ENCODE results near the gene PLEKHG7.
"Not testable (repeated sequence)": the region's sequence is repeated elsewhere in the genome, so short reads cannot be mapped to it uniquely, and the experiment has no call there.

The PLEKHG7 gene, protein sequence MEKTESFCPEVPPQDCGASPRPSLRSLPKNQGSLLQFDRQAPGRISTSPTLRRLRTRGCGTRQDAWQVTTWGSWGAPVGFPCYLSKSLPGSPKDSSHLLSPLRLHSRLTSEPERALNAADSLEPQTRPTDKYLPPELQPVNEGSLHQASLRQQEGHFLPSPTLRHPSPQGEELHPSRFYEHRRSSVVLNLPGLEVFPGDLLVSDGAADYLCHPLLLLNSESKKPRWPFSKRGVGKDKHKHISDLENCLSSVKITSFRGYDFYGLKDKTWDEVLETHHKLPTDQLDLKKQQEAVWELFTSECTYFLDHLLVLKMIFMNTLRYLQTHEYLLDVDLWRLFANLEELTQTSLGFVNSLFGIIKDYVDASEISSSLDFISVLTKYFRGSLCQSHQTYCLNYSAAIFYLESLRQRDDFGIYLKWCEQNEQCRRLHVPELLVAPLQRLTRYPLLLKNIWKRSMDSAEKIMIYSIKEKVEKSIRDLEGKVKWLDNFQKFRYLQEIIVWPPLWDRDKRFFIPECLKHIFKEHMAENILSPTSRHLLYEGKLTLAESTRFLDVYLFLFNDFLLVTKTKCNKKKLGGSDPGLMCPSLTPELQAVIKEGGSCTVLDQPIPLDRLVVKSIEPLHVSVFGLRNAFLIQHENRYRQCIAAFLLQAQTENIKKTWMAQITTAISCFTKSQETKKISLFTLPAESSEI

GRCh38 chr12:92702754-92703679 lies at the start of gene PLEKHG7:
TSS of gene PLEKHG7 (plus strand) at chr12:92702989. CDS start at chr12:92706632, 3,643 bp downstream.
- Histone ChIP-seq H3K27ac (no peak within 1 kb of the TSS), H4K20me1 (no peaks in the 10 kb centered on the region), H3K9ac (no peak within 1 kb of the TSS), H3K9me3 (peaks cover 5% of the 10 kb centered on the region), H3K4me2 (no peak within 1 kb of the TSS), H3K4me3 (no peak within 1 kb of the TSS), H3K4me1 (no peaks in the 10 kb centered on the region), H3K27me3 (no peaks in the 10 kb centered on the region), H3K36me3 (no peaks in the 10 kb centered on the region)
- no peak for TF ChIP-seq Cebpa-rat (IDR thresholded peaks at IDR 0.05)

- H3K4me1 ChIP-seq, H3K27me3 ChIP-seq, H3K4me2 ChIP-seq, H4K20me1 ChIP-seq, H3K9me3 ChIP-seq, H3K4me3 ChIP-seq, H3K36me3 ChIP-seq, H3K27ac ChIP-seq, H3K9ac ChIP-seq: not testable (repeated sequence)
Observed at GRCh38 chr12:92654256-92654655, 48.5 kb upstream of the PLEKHG7 start.

- Histone ChIP-seq H3K36me3 (no peaks in the 10 kb centered on the region), H3K27ac (no peak overlapping the region), H3K4me1 (peaks cover 6% of the 10 kb centered on the region), H4K20me1 (no peaks in the 10 kb centered on the region), H3K9me3 (no peaks in the 10 kb centered on the region), H3K4me3 (no peak overlapping the region), H3K4me2 (no peak overlapping the region), H3K27me3 (no peaks in the 10 kb centered on the region), H3K9ac (no peak overlapping the region)
- TF ChIP-seq Cebpa-rat (IDR thresholded peaks at IDR 0.05), result no peak
Observed at GRCh38 chr12:92654929-92655328, 47.9 kb upstream of the PLEKHG7 start.

- Histone ChIP-seq H4K20me1 (no peaks in the 10 kb centered on the region), H3K4me2 (no peak overlapping the region), H3K9ac (no peak overlapping the region), H3K4me3 (no peak overlapping the region), H3K27me3 (no peaks in the 10 kb centered on the region), H3K9me3 (peaks cover 4% of the 10 kb centered on the region; the same call in 1 of the 2 replicates), H3K27ac (no peak overlapping the region), H3K36me3 (no peaks in the 10 kb centered on the region), H3K4me1 (peaks cover 6% of the 10 kb centered on the region)
- TF ChIP-seq Cebpa-rat (IDR thresholded peaks at IDR 0.05), result no peak
Observed at GRCh38 chr12:92656911-92657310, 45.9 kb upstream of the PLEKHG7 start.

- Histone ChIP-seq H3K36me3 (no peaks in the 10 kb centered on the region), H3K4me3 (no peak overlapping the region), H3K4me2 (no peak overlapping the region), H3K4me1 (peaks cover under 1% of the 10 kb centered on the region), H3K27me3 (no peaks in the 10 kb centered on the region), H4K20me1 (no peaks in the 10 kb centered on the region), H3K9me3 (peaks cover 6% of the 10 kb centered on the region; the same call in 1 of the 2 replicates), H3K9ac (no peak overlapping the region), H3K27ac (no peak overlapping the region)
- TF ChIP-seq Cebpa-rat (IDR thresholded peaks at IDR 0.05), result no peak
Observed at GRCh38 chr12:92657770-92658169, 45.0 kb upstream of the PLEKHG7 start.

- H3K4me2 ChIP-seq, result no peak overlapping the region
- no peaks in the 10 kb centered on the region for H3K27me3 ChIP-seq
- H4K20me1 ChIP-seq, result no peaks in the 10 kb centered on the region
- H3K27ac ChIP-seq, result no peak overlapping the region
- H3K4me3 ChIP-seq, result no peak overlapping the region
- H3K4me1 ChIP-seq, result no peaks in the 10 kb centered on the region
- H3K36me3 ChIP-seq, result no peaks in the 10 kb centered on the region
- H3K9ac ChIP-seq, result no peak overlapping the region
- no peak for TF ChIP-seq Cebpa-rat (IDR thresholded peaks at IDR 0.05)
- H3K9me3 ChIP-seq, result peaks cover 6% of the 10 kb centered on the region; the same call in 1 of the 2 replicates
Observed at GRCh38 chr12:92658611-92659010, 44.2 kb upstream of the PLEKHG7 start.

DNA sequence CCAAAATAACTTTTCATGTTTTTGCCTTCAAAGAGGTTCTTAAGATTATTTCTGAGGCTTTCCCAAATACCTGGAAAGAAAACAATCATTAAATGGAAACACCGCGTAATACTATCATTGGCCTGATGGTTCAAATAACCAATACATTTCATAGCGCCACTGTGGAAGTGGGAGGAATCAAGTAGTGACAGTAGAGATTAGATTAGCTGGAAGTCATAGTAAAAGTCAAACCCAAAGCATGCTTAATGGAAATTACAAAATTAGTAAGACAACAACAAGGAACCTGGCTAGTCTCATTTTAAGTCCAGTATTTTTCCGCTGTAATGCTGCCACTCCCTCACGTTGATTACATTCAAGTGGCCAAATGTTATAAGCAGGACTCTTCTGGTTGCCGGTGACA lies 41.5 kb upstream of the PLEKHG7 start:
- no peak for TF ChIP-seq Cebpa-rat (IDR thresholded peaks at IDR 0.05)
- Histone ChIP-seq H4K20me1 (no peaks in the 10 kb centered on the region), H3K9me3 (peaks cover 6% of the 10 kb centered on the region; the same call in 1 of the 2 replicates), H3K27me3 (no peaks in the 10 kb centered on the region), H3K27ac (no peak overlapping the region), H3K4me3 (no peak overlapping the region), H3K36me3 (no peaks in the 10 kb centered on the region), H3K9ac (no peak overlapping the region), H3K4me2 (no peak overlapping the region), H3K4me1 (no peaks in the 10 kb centered on the region)

DNA sequence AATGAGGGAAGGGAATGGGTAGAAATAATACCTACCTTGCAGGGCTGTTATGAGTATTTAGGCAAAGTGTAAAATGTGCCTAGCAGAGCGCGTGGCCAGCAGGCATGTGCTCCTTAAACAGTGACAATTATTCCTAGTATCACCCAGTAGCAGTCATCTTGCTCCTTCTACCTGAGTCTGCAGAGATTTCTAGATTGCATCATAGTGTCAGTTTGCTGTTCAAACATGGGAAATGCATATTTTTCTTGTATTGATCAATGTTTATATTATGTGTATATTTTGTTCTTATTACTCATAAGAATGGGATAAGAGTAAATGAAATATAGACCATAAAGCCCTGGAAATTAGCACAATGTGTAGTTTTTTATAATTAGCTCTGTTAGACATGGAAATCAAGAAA lies 37.3 kb upstream of the PLEKHG7 start:
- Histone ChIP-seq H4K20me1 (no peaks in the 10 kb centered on the region), H3K4me1 (no peaks in the 10 kb centered on the region), H3K4me3 (no peak overlapping the region), H3K9me3 (peaks cover 6% of the 10 kb centered on the region; the same call in 1 of the 2 replicates), H3K36me3 (no peaks in the 10 kb centered on the region), H3K4me2 (no peak overlapping the region), H3K27me3 (no peaks in the 10 kb centered on the region), H3K27ac (no peak overlapping the region), H3K9ac (no peak overlapping the region)
- TF ChIP-seq Cebpa-rat (IDR thresholded peaks at IDR 0.05), result no peak

DNA sequence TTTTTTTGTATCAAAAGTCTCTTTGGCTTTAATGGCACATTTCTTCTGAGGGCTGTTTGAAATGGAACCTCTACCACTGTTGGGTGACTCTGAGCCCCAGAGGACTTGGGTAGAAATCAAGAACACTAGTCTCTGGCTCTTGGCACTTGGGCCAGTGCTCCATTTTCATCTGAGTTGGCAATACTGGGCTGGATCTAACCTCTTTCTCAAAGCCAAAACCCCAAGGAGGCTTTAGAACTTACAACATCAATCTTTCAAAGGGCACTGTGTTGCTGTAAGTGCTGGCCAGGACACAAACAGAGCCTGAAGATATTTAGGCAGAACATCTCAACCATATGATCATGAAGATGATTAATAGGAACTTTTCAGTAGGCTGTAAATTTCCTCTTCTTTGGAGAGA lies 34.0 kb upstream of the PLEKHG7 start:
- Histone ChIP-seq H3K4me2 (no peak overlapping the region), H3K9ac (no peak overlapping the region), H3K27ac (no peak overlapping the region), H3K36me3 (no peaks in the 10 kb centered on the region), H3K9me3 (no peaks in the 10 kb centered on the region), H3K4me3 (no peak overlapping the region), H3K27me3 (no peaks in the 10 kb centered on the region), H4K20me1 (no peaks in the 10 kb centered on the region), H3K4me1 (no peaks in the 10 kb centered on the region)
- TF ChIP-seq Cebpa-rat (IDR thresholded peaks at IDR 0.05), result no peak

GRCh38 chr12:92671524-92671923 lies 31.3 kb upstream of the PLEKHG7 start:
- not testable (repeated sequence) for H3K4me2 ChIP-seq, H3K9ac ChIP-seq, H3K9me3 ChIP-seq, H3K27ac ChIP-seq, H3K4me3 ChIP-seq, H3K36me3 ChIP-seq, H3K4me1 ChIP-seq, H3K27me3 ChIP-seq, H4K20me1 ChIP-seq
